B cell (primary cell): ENCODE results near the gene ZNF575. TPM values are rescaled to one million over a fixed set of nuclear protein-coding genes. Genes with fewer than 3 reads are reported as not detected.

Experiments
- ATAC-seq: fragments of 200-7000 bp; cut with Tn5 transposase; one replicate; pipeline ENCODE4 v1.10.0; 2021; ENCODE audit warnings: low read depth, mild to moderate bottlenecking, moderate number of reproducible peaks, moderate library complexity
- CTCF ChIA-PET: fragments of 350-600 bp; sonication (Branson Sonifier 250); formaldehyde crosslinking; loops from one replicate; lab custom pipeline; 2021; ENCODE audit warnings: antibody characterized with exemption, inconsistent platforms; lab: Charles Lee
- POLR2A ChIA-PET: fragments of 350-600 bp; sonication (Branson Sonifier 250); formaldehyde crosslinking; loops from one replicate; lab custom pipeline; 2021; ENCODE audit warnings: antibody characterized with exemption; lab: Charles Lee
- DNase-seq: peaks from one replicate; pipeline ENCODE4 v3.0.0; 2013
- H2AFZ ChIP-seq: 2 replicates; pipeline ENCODE4 v1.6.1; 2012; ENCODE audit warnings: mild to moderate bottlenecking, low read depth, low read length; ENCODE audit not compliant: insufficient read depth, poor library complexity, severe bottlenecking
- H3K27ac ChIP-seq, 2 donors: 1 replicate in 1 of 2; 2 replicates in 1 of 2; pipeline ENCODE4 v1.5.1; 2012 to 2013; ENCODE audit warnings: low read length in 2 of 2, mild to moderate bottlenecking in 2 of 2, moderate library complexity in 1 of 2
- H3K27me3 ChIP-seq, 4 experiments: fragments of 200-600 bp in 1 of 4; sonication (generic) in 1 of 4; replicated peaks in 1 of 4; 1 replicate in 2 of 4; 2 replicates in 2 of 4; pipeline versions ENCODE4 v1.6.1 to v1.7.0; 2013 to 2016; ENCODE audit warnings: low read length in 3 of 4, mild to moderate bottlenecking in 2 of 4, mixed read lengths in 1 of 4, moderate library complexity in 1 of 4; ENCODE audit not compliant: insufficient read depth in 4 of 4, control insufficient read depth in 3 of 4; ENCODE audit errors: control extremely low read depth in 1 of 4
- H3K36me3 ChIP-seq, 2 experiments: replicated peaks in 1 of 2; 1 replicate in 1 of 2; 2 replicates in 1 of 2; pipeline versions ENCODE4 v1.6.1 to v1.7.1; 2013; ENCODE audit warnings: low read length in 1 of 2; ENCODE audit not compliant: insufficient read depth in 2 of 2, control insufficient read depth in 1 of 2; ENCODE audit errors: control extremely low read depth in 1 of 2, extremely low read depth in 1 of 2
- H3K4me1 ChIP-seq, 2 donors: fragments of 200-600 bp in 1 of 2; sonication (generic) in 1 of 2; 1 replicate in 1 of 2; 2 replicates in 1 of 2; pipeline versions ENCODE4 v1.5.1 to v1.6.1; 2013 to 2017; ENCODE audit warnings: low read length in 2 of 2; ENCODE audit not compliant: control insufficient read depth in 2 of 2, insufficient read depth in 2 of 2
- H3K4me2 ChIP-seq: replicated peaks from 2 replicates; pipeline ENCODE3; 2012; ENCODE audit warnings: mild to moderate bottlenecking, low read depth, low read length; ENCODE audit not compliant: poor library complexity, severe bottlenecking
- H3K4me3 ChIP-seq, 5 experiments: fragments of 200-600 bp in 1 of 5; sonication (generic) in 1 of 5; 1 replicate in 3 of 5; 2 replicates in 2 of 5; pipeline versions ENCODE4 v1.5.1 to v1.7.0; 2011 to 2016; ENCODE audit warnings: low read length in 4 of 5, mild to moderate bottlenecking in 4 of 5, low read depth in 2 of 5, control low read depth in 1 of 5, moderate library complexity in 1 of 5; ENCODE audit not compliant: insufficient read depth in 1 of 5; ENCODE audit errors: control extremely low read depth in 1 of 5, extremely low read depth in 1 of 5
- H3K79me2 ChIP-seq: fragments of 200-600 bp; sonication (generic); one replicate; pipeline ENCODE4 v1.6.0; 2016; ENCODE audit warnings: low read length; ENCODE audit not compliant: control insufficient read depth, insufficient read depth
- H3K9ac ChIP-seq: fragments of 200-600 bp; sonication (generic); 2 replicates; pipeline ENCODE4 v1.6.1; 2017; ENCODE audit warnings: mild to moderate bottlenecking, low read length, moderate library complexity
- H3K9me3 ChIP-seq, 3 donors: one replicate each; pipeline versions ENCODE4 v1.6.1 to v1.7.1; 2013; ENCODE audit warnings: low read length in 2 of 3; ENCODE audit not compliant: control insufficient read depth in 2 of 3, insufficient read depth in 1 of 3; ENCODE audit errors: control extremely low read depth in 1 of 3
- H4K20me1 ChIP-seq: 2 replicates; pipeline ENCODE4 v1.6.0; 2012; ENCODE audit warnings: mild to moderate bottlenecking, low read length; ENCODE audit not compliant: insufficient read depth, control insufficient read depth, poor library complexity, severe bottlenecking
- H3K27ac Mint-ChIP-seq: one replicate; pipeline ENCODE4 v1.8.0; 2021; ENCODE audit warnings: mixed read lengths
- H3K27me3 Mint-ChIP-seq: one replicate; pipeline ENCODE4 v1.8.0; 2021; ENCODE audit warnings: mixed read lengths
- H3K4me1 Mint-ChIP-seq: one replicate; pipeline ENCODE4 v1.8.0; 2021; ENCODE audit warnings: mixed read lengths
- H3K4me3 Mint-ChIP-seq: one replicate; pipeline ENCODE4 v1.8.0; 2021; ENCODE audit warnings: mixed read lengths
- H3K9me3 Mint-ChIP-seq: one replicate; pipeline ENCODE4 v1.8.0; 2022; ENCODE audit warnings: mixed read lengths; ENCODE audit not compliant: insufficient read depth
- CTCF ChIP-seq: fragments of 200-600 bp; IDR thresholded peaks from one replicate; pipeline ENCODE4 v1.8.0; 2022; ENCODE audit warnings: antibody characterized with exemption, mild to moderate bottlenecking
- EZH2 ChIP-seq: IDR thresholded peaks from 2 replicates; pipeline ENCODE4 v1.6.1; 2012; ENCODE audit warnings: borderline replicate concordance, low read depth, mild to moderate bottlenecking, moderate library complexity, low read length; ENCODE audit not compliant: insufficient read depth, poor library complexity, severe bottlenecking
- WGBS: methylation state at CpG from one replicate; pipeline ENCODE4 v1.1.5; 2013; ENCODE audit warnings: missing lambda C conversion rate; ENCODE audit not compliant: insufficient coverage; 5-methylcytosine and 5-hydroxymethylcytosine counted together
- intact Hi-C: fragments of 100-400 bp; cut with micrococcal nuclease; formaldehyde crosslinking; loops from one replicate; pipeline ENCODE4 v1.10.0; 2022
- polyA plus RNA-seq: library from polyadenylated mRNA; depleted of rRNA; stranded (reverse); fragments of >200 nt; gene quantifications from 2 replicates; pipeline ENCODE4 v1.2.3, GENCODE V29; 2012
- total RNA-seq, 2 donors: library from RNA; stranded (reverse); fragments of 120-200 nt in 1 of 2; gene quantifications; 1 replicate in 1 of 2; 2 replicates in 1 of 2; pipeline versions ENCODE4 v1.2.3 to v1.2.4, GENCODE V29; 2013 to 2022

Gene ZNF575
- total and polyA plus RNA-seq, 2 donors (not counting 1 experiment from before 2014, with no cell fraction given): 2.3 to 4.0 TPM

- H4K20me1 ChIP-seq: no peaks in the 10 kb centered on the region
- no peaks in the 10 kb centered on the region for H3K27me3 Mint-ChIP-seq
- CTCF ChIA-PET: interaction anchor here (1.2 to 1.5 kb wide), 2 partner anchors 9 to 12 kb away, joined by 3 to 5 read pairs; partner anchors contain the start of genes PINLYP and XRCC1
- H3K9me3 Mint-ChIP-seq: no peaks in the 10 kb centered on the region
- H2AFZ ChIP-seq: peak overlapping the region; percentile 47
- ATAC-seq (peak; percentile 85), DNase-seq (peak; percentile 93)
- peaks cover 42 to 52% of the 10 kb centered on the region in 2 donors for H3K4me1 ChIP-seq
- peak overlapping the region; percentile 69 for H3K4me2 ChIP-seq
- H3K4me3 Mint-ChIP-seq: peak overlapping the region; percentile 68
- H3K27ac Mint-ChIP-seq: peak overlapping the region; percentile 99
- H3K4me3 ChIP-seq: peak overlapping the region in 3 of 5 experiments; percentile 7 to 45 (median 11)
- intact Hi-C loops: loop anchor here (1.0 to 2.0 kb wide), 4 partner anchors 13 to 57 kb away; partner anchors contain the start of genes IRGQ, PINLYP, XRCC1 and ZNF428
- POLR2A ChIA-PET: interaction anchor here (0.6 to 1.3 kb wide), 4 partner anchors 15 to 49 kb away, joined by 3 to 7 read pairs (median 4); partner anchors contain the start of gene ZNF575
- H3K9me3 ChIP-seq: peaks cover 0 to 11% (median 0%) of the 10 kb centered on the region in 3 donors
- peak overlapping the region; percentile 38 for H3K9ac ChIP-seq
- TF ChIP-seq CTCF (no peak), EZH2 (no peak)
- peaks cover 3 to 11% of the 10 kb centered on the region in 2 experiments for H3K36me3 ChIP-seq
- H3K27ac ChIP-seq: peak overlapping the region; percentile 92
- H3K79me2 ChIP-seq: peaks cover 21% of the 10 kb centered on the region
- H3K4me1 Mint-ChIP-seq: peaks cover 56% of the 10 kb centered on the region
- no peaks in the 10 kb centered on the region for H3K27me3 ChIP-seq
- 40% methylated on average over 1 of the region's 14 CpGs for WGBS
Observed at GRCh38 chr19:43562698-43563241, 29.8 kb downstream of the ZNF575 start.
